HG02798 (cell line): ENCODE results near the gene SPATA25.

ENCODE experiments used
- ATAC-seq: cut with Tn5 transposase; IDR thresholded peaks from one replicate; pipeline ENCODE4 v1.9.1; 2021; ENCODE audit warnings: mild to moderate bottlenecking; ENCODE audit not compliant: unreplicated experiment, poor library complexity

Gene SPATA25

DNA sequence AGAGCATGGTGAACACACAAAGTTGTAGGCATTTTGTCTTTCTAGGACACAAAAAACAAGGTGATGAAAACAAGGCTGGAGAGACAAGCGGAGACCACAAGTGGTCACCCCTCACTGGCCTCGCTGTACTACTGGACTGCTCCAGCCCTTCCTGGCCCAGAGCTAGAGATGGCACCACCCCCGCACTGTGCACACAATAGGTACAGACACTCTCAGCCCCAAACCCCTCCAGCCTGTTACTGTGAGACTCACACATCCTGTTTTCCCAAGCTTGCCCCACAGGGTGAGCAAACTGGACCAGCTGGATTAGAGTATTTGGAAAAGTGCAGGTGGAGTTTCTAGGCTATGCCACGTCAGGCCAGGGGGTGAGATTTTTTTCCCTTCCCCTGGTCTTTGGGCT is 14.8 kb downstream of the SPATA25 start:
- no peak for ATAC-seq

GRCh38 chr20:45867819-45868176 is 19.6 kb downstream of the SPATA25 start:
- ATAC-seq, result no peak

DNA sequence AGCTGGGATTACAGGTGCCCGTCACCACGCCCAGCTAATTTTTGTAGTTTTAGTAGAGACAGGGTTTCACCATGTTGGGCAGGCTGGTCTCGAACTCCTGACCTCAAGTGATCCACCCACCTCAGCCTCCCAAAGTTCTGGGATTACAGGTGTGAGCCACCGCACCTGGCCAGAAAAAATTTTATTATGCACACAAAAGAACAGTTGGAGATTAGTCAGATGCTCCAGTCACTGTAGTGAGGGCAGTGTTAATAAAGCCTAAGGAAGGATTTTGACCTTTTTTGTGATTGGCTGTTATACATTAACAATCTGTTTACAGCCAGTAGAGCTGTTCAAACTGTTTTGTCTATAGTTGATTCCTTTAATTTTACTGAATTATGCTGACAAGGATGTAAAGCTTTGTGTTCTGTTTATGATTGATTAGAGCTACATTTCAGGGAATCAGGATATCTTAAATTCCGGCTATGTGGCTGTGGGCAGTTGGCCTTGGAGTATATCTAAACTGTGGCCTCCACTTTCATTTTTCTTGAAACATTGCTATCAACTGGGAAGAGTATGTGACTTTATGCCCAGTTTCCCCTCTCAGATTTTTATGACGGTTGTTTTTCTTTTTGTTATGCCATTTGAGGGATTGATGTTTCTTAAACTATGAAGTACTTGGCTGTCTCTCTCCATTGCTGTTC is 20.1 kb downstream of the SPATA25 start:
- ATAC-seq, result no peak

- no peak for ATAC-seq
These were observed 21.0 kb downstream of the SPATA25 start for GRCh38 chr20:45866454-45866853.

DNA sequence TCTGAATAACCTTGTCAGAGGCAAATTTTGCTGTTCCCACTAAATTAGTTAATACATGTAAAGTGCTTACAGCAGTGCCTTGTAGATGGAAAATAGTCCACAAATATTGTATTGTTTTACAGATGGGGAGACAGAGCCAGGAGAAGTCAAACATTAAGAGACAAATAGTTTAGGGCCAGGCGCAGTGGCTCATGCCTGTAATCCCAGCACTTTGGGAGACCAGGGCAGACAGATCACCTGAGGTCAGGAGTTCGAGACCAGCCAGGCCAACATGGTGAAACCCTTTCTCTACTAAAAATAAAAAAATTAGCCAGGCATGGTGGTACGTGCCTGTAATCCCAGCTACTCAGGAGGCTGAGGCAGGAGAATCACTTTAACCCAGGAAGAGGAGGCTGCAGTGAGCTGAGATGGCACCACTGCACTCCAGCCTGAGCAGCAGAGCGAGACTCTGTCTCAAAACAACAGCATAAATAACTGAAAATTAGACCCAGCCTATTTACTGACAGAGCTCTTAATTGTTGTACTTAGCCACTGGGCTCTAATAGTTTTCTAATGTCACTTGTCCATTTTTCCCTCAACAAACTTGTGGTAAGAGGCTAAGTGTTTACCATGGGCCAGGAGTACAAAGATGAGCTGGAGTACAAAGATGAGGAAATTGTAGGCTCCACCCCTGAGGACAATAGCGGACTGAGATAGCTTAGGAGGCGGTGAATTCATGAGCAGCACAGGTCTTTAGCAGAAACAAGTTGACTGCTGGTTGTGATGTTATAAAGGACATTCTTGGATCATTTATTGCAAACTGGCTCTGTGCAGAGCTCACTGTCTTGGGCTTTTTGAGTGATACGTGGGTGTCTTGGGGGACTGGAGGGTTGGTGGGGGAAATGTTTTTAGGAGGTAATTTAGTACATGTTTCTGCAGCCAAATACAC is 23.6 kb downstream of the SPATA25 start:
- ATAC-seq, result no peak

- ATAC-seq, result no peak
These were observed 26.0 kb downstream of the SPATA25 start for GRCh38 chr20:45861221-45862075.

DNA sequence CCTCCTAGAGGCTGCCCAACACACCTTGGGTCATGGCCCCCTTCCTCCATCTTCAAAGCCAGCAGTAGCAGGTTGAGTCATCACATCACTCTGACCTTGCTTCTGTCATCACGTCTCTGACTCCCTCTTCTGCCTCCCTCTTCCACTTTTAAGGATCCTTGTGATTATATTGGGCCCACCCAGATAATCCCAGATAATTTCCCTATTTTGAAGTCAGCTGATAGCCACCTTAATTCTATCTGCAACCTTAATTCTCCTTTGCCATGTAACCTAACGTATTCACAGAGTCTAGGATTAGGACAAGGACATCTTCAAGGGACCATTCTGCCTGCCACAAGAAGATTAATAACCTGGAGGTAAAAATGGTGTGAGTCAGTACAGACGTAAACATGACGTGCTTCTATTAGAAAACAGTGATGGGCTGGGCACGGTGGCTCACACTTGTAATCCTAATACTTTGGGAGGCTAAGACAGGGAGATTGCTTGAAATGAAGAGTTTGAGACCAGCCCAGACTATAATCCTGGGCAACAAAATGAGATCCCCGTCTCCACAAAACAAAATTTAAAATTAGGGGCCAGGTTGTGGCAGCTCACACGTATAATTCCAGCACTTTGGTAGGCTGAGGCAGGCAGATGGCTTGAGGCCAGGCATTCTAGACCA is 26.7 kb downstream of the SPATA25 start:
- ATAC-seq, result no peak

GRCh38 chr20:45859916-45860315 is 27.5 kb downstream of the SPATA25 start:
- no peak for ATAC-seq

- ATAC-seq, result peak; percentile 25
These were observed 29.6 kb downstream of the SPATA25 start for GRCh38 chr20:45857882-45858216.

- peak; percentile 98 for ATAC-seq
These were observed 30.1 kb downstream of the SPATA25 start, which contains the start of the genes ACOT8 and ZSWIM3 for GRCh38 chr20:45857114-45857881. TSS of gene ACOT8 (minus strand) at chr20:45857392. CDS start at chr20:45857315, 77 bp downstream. TSS of gene ZSWIM3 (plus strand) at chr20:45857614. CDS start at chr20:45857826, 212 bp downstream.

DNA sequence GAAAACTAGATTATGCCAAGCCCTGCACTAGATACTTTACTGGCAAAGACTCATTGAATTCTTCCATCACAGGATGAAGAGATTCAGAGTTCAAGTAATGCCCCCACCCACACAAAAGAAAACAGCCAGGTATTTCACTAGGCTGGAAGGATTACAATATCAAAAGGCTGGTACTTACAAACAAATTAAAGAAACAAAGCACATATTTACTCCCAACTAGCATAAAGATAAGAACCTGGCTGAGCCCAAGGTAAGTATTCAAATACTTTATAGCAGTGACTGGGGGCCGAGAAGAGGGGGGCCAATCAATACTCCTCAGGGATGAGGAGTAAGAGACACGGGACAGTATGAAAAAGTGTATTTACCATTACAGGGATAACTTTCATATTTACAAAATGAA is 33.9 kb downstream of the SPATA25 start:
- ATAC-seq, result no peak

GRCh38 chr20:45852326-45852725 is 35.1 kb downstream of the SPATA25 start:
- no peak for ATAC-seq

GRCh38 chr20:45851501-45851900 is 35.9 kb downstream of the SPATA25 start:
- no peak for ATAC-seq

DNA sequence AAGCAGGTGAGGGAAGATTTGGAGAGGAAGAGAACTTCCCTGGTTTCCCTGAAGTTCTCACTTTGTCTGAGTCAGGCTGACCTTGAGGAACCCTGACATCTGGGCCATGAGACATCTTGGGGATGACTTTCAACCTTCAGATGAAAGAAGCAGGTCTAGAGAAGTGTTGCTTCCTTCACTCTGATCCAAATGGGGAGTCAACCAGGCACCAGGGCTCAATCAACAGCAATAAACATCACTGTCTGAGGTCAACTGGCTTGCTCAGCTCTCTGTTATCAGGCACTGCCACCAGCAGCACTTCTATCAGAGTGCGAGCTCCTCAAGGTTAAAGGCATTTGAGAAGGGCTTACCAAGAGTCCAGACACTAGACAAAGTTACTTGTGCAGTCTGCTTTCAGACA is 36.5 kb downstream of the SPATA25 start:
- ATAC-seq, result no peak

DNA sequence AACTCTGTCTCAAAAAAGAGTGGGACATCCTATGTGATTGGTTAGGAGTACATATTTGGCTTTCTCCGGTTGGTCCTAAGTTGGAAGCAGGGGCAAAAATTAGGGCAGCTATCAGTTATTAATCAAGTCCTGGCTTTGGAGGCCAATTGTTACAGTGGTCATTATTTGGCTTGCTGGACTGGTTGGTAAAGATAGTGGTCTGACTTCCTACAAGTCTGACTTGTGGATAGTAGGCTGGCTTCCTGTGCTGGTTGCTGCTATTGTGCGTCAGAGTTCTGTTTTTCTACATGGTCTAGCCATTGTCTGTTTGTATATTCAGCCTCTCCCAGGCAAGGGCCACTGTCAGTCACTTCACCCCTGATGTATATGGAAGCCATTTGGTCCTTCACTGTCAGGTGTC is 37.2 kb downstream of the SPATA25 start:
- no peak for ATAC-seq

- ATAC-seq, result no peak
These were observed 38.3 kb downstream of the SPATA25 start for GRCh38 chr20:45848969-45849582.

DNA sequence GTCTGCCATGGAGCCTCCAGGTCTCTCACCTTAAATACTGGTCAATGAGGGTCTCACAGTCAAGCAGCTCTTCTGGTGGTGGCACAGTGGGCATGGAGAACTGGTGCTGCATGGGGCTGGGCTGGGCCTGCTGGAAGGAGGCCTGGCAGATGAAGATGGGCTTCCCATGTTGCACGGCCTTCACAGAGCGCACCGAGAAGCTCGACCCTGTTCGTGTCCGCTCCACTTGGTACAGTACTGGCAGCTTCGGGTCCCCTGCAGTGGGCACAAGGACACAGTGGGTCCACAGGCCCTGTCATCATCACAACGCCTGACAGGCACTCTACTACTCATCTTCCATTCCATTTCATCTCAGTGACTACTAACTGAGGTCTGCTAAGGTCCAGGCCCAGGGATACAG is 39.0 kb downstream of the SPATA25 start:
- no peak for ATAC-seq

DNA sequence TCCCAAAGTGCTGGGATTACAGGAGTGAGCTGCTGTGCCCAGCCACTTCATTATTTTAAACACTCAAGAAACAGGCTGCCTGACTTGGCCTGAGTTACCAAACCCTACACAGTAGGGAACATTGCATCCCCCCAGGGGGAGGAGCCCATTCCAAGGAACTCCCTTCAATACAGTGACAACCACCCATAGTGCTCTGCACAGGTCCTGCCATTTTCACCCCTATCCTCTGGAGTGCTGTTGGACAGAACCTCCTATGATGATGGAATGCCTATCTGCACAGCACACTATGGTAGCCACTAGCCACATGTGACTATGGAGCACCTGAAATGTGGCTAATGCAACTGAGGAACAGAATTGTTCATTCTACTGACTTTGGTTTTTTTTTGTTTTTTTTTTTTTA is 42.0 kb downstream of the SPATA25 start:
- ATAC-seq, result no peak

DNA sequence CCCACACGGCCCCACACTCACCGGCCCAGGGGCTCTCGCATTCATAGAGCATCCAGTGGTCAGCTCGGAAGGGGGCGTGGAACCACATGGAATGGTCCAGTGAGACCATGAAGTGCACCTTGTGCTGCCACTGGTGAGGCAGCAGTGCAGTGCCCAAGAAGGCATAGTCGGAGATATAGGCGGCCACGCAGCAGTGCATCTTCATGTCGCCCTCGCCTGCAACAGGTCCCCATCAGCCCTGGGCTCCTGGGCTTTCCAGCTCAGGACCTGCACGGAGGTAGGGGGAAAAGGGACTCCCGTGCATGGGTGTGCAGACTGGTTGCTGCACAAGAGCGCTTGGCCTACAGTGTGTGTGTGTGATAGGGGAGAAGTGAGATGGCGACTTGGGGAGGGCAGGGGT is 43.9 kb downstream of the SPATA25 start:
- ATAC-seq, result no peak
